HG03460 (cell line): Measurements from ENCODE around the gene ATP5MG.

Source experiments
- ATAC-seq: cut with Tn5 transposase; IDR thresholded peaks from one replicate; pipeline ENCODE4 v1.9.1; 2021; ENCODE audit not compliant: unreplicated experiment

ATP5MG gene

GRCh38 chr11:118441770-118442275 lies 40.4 kb downstream of the ATP5MG start:
- ATAC-seq, result no peak

GRCh38 chr11:118442301-118442700 lies 40.9 kb downstream of the ATP5MG start:
- ATAC-seq, result no peak

GRCh38 chr11:118442908-118443589 lies 41.6 kb downstream of the ATP5MG start:
- ATAC-seq, result no peak

GRCh38 chr11:118443590-118444218 lies 42.3 kb downstream of the ATP5MG start:
- no peak for ATAC-seq

- no peak for ATAC-seq
These were observed 46.0 kb downstream of the ATP5MG start for GRCh38 chr11:118447423-118447822.

- ATAC-seq, result peak; percentile 84
These were observed 46.9 kb downstream of the ATP5MG start for GRCh38 chr11:118448294-118448693.

GRCh38 chr11:118449316-118449918 lies 48.0 kb downstream of the ATP5MG start:
- no peak for ATAC-seq

GRCh38 chr11:118450451-118450850 lies 49.0 kb downstream of the ATP5MG start:
- ATAC-seq, result no peak
